Activated naive CD8-positive, alpha-beta T cell treated with anti-CD3 and anti-CD28 coated beads, Interleukin-2, amount 50 U/mL, for 16 hours (primary cell): ENCODE data around the gene CA11.
"Not testable (repeated sequence)": the region's sequence is repeated elsewhere in the genome, so short reads cannot be mapped to it uniquely, and the experiment has no call there.

Experiments used
- DNase-seq: peaks from one replicate; pipeline ENCODE4 v3.0.0-alpha.2; 2020; ENCODE audit warnings: low read depth, low spot score

Gene CA11

DNA sequence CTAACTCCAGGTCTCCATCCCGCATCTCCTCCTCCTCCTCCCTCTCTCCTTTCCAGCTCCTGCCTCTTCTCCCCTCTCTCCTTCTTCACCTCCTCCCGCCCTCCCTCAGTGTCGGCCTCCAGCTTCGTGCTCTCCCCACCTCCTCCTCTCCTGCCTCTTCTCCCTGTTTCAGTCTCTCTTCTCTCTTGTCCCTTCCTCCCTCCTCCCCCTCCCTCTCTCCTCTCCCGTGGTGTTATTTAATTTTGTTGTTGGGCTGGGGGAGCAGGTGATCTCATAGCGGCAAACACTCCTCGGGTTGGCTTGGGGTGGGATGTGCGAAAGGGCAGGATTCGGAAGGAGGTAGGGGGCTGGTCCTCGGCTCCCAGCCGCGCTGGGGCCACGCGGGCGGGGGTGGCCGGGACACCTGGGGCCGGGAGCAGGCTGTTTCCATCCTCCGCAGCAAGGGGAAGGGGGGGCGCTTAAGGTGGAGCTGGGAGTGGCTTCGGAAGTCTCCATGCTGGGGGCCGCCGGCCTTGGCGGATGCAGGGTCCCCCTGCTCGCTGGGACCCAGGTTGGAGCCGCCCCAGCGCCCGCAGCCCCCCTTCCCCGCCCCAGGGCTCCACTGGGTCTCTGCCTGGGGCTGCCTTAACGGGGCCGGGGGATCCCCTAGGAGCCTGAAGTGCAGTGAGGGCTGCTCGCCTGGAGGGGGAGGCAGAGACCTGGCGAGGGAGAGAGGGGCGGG lies at the start of gene CA11:
Gene CA11 (minus strand): TSS at position 187 of the 721 bp plus-strand sequence. CDS start 555 bp downstream, outside the sequence.
- peak; percentile 77 for DNase-seq

- DNase-seq = not testable (repeated sequence)
Measured at GRCh38 chr19:48693629-48694028, 47.6 kb upstream of the CA11 start.

DNA sequence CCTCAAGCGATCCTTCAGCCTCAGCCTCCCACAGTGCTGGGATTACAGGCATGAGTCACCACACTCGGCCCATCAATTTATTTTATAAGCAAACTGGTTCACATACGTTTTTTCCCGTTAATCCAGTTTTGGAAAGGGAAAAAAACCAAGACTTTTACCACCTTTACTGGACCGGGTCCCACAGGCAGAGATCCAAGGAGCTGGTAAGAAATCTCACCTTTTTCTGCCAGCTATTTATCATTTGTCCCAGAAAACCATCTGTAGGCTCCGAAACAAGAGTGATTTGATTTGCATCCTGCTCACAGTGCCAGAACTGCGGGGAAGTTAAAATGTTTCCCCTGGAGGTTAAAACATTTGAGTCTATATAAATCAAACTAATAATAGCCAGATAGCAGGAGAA lies 43.5 kb upstream of the CA11 start:
- DNase-seq = no peak

DNA sequence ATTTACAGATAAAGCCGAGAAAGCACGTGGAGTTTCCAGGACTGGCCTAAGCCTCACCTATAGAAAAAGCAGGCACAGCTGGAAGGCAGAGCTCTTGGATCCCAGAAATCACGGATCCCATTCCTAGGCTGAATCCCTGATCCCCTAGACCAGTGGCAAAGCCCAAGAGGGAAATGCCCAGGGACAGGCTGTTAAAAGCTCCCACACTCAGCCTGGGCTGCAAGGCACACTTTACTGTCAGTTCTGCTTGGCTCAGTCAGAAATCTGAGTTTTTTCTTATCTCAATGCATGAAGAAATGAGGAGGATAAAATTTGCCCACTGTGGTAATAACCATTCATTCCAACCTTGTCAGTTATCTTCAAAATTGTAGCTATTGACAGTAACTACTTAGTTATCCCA lies 41.8 kb upstream of the CA11 start:
- DNase-seq = no peak

DNA sequence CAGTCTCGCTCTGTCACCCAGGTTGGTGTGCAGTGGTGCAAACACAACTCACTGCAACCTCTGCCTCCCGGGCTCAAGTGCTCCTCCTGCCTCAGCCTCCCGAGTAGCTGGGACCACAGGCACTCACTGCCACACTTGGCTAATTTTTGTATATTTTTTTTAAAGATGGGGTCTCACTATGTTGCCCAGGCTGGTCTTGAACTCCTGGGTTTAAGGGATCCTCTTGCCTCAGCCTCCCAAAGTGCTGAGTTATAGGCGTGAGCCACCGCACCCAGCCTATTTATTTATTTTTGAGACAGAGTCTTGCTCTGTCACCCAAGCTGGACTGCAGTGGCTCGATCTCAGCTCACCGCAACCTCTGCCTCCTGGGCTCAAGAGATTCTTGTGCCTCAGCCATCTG lies 40.6 kb upstream of the CA11 start:
- DNase-seq = not testable (repeated sequence)

- no peak for DNase-seq
Measured at GRCh38 chr19:48686088-48686487, 40.1 kb upstream of the CA11 start.

DNA sequence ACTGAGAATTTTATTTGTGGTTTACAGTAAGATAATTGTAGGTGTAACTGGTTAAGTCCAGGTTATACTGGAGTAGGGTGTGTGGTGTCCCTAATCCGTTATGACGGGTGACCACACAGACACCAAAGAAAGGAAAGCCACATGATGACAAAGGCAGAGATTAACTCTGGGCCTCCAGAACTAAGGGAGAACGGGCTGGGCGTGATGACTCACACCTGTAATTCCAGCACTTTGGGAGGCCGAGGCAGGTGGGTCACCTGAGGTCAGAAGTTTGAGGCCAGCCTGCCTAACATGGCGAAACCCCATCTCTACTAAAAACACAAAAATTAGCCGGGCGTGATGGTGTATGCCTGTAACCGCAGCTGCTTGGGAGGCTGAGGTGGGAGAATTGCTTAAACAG lies 39.6 kb upstream of the CA11 start:
- no peak for DNase-seq

GRCh38 chr19:48683349-48683748 lies 37.4 kb upstream of the CA11 start:
- DNase-seq = no peak

GRCh38 chr19:48681127-48681470 lies 35.1 kb upstream of the CA11 start:
- no peak for DNase-seq

- DNase-seq = no peak
Measured at GRCh38 chr19:48680436-48681126, 34.6 kb upstream of the CA11 start.

- not testable (repeated sequence) for DNase-seq
Measured at GRCh38 chr19:48680006-48680405, 34.0 kb upstream of the CA11 start.

GRCh38 chr19:48678201-48678600 lies 32.2 kb upstream of the CA11 start:
- no peak for DNase-seq

DNA sequence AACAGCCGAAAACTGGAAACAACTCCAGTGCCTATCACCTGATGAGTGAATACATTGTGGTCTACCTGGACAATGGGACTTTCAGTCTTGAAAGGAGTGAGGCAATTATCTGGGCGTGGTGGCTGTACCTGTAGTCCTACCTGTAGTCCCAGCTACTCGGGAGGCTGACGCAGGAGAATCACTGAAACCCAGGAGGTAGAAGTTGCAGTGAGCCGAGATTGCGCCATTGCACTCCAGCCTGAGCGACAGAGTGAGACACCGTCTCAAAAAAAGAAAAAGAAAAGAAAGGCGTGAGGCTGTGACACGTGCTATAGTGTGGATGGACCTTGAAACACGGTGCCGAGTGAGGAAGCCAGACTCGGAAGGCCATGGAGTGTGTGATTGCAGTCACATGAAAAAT lies 30.9 kb upstream of the CA11 start:
- DNase-seq = no peak

DNA sequence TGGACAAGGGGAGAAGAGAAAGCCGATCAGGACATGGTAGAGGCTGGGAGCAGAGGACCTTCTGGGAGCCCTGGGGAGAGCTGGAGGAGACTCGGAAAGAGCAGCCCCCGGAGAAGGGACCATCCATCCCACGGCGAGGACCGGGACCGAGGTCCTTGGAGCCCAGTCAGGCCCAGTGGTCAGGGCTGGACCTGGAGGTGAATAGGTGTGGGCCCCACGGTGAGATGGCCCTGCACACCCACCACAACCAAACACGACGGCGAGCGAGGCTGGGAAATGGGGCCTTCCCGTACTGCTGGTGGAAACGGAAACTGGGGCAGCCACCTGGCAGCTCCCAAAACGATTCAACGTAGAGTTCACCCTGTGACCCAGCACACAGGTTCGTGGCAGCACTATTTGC lies 30.5 kb upstream of the CA11 start:
- no peak for DNase-seq

- peak; percentile 52 for DNase-seq
Measured at GRCh38 chr19:48674921-48675824, 29.2 kb upstream of the CA11 start.

- no peak for DNase-seq
Measured at GRCh38 chr19:48674216-48674809, 28.3 kb upstream of the CA11 start.

- no peak for DNase-seq
Measured at GRCh38 chr19:48673436-48674100, 27.6 kb upstream of the CA11 start.

DNA sequence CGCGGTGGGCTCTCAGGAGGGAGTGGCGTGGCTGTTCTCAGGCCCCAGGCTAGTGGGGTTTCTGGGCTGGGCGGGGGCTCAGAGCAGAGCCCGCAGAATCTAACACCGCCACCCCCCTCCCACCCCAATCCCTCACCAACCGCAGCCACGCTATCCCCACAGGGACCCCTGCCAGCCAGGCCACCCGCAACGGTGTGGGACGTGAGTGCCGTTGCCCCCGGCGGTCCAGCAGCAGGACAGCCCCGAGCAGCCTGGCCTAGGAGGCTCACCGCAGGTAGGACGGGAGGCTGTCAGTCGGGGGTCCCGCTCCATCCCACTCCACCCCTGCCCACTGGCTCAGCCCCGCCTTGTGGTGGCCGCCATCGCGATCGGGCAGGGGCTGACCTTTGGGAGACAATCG lies 27.0 kb upstream of the CA11 start, which contains the start of gene NTN5:
Gene NTN5 (minus strand): TSS at position 24 of the 400 bp plus-strand sequence. CDS start 2,031 bp downstream, outside the sequence.
- no peak for DNase-seq

DNA sequence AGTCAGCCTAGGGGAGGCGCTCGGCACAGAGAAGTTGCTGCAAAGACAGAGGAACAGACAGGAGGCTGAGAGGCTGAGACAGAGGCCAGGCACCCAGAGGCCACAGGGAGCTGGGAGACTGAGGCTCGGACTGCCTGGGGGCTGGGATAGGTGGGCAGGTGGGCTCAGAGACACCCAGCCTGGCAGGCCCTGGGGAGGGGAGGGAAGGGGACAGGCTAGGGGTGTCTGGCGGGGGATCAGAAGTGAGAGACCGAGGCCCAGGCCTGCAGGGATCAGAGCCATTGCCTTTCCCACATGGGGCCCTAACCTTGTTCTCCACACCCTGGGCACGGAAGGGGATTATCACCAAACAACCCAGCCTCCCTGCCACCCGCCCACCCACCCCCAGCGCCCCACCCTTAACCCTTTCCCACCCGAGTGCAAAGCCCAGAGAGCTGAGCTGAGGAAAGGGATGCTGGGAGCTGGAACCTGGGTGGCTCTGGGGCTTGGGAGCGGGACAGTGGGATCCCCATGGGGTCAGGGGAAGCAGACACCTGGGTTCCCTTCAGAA lies 25.5 kb upstream of the CA11 start:
- DNase-seq = no peak

DNA sequence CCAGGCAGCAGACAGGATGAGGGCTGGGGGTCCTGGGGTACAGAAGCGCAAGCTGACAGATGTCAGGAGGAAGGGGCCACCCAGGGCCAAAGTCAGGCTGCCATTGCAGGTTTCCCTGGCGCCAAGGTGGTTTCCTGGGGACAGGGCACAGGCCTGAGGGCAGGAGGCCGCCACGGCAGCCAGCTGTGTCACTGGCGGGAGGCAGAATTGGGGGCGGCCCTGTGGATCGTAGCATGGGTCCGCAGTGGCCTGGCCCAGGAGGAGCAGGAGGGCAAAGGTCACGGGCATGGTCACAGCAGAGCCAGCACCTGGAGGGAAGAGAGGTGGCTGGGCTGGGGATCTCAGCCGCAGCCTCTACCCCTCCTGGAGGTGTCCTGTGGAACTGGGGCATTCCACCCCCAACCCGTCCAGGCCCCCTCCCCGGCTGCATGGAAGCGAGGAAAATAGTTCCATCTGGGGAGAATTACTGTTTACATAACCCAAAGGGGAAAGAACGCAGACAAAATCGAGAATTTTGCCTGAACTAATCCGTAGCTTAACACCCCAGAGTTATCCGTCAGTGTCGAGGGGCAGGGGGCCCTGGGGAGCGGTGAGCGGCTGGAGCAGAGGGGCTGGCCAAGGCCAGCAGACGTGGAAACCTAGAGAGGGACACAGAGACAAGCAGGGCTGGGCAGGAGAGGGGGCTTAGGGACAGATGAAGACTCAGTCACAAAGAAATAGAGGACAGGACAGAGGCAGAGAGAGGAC lies 24.9 kb upstream of the CA11 start:
- DNase-seq = no peak
